ENCODE measurements around the gene ZNF236.

Gene ZNF236

DNA sequence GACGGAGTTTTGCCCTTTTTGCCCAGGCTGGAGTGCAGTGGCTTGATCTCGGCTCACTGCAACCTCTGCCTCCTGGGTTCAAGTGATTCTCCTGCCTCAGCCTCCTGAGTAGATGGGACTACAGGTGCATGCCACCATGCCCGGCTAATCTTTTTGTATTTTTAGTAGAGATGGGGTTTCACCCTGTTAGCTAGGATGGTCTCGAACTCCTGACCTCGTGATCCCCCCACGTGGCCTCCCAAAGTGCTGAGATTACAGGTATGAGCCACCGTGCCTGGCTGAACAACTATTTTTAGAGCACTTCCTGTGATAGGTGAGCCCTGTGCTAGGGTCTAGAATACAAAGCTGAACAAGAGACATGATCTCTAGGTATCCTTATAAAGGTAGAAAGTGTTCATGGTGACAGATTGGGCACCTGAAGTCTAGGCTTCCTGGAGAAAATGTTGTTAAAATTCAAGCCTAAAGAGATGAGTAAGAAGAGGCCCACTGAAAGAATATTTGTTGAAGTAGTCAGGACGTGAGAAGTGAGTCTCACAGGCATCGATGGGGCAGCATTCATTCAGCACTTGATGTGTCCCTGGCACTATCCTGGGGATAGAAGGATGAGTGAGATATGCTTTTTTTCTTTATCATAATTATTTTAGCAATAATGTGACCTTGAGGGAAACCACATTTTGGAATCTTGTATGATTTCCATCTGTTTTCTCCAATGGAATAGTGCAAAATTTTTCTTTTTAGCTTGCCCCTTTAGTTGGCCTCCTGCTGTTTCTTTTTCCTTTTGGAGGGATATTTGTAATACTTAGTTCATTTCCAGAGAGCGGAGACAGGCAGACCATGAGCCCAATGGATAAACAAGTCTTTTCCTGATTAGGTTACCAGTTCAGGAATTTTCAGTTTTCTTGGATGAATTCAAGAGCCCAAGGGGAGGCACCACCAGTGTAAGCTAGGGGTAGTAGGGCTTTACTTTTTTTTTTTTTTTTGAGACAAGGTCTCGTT is 5.1 kb downstream of the ZNF236 start:
- TF ChIP-seq CTCF (IDR thresholded peaks at IDR 0.05; ENCODE audit: control insufficient read depth, extremely low read depth, insufficient read depth), result no peak
- DNase-seq (ENCODE audit: low read depth), result no peak
- no peak overlapping the region for H3K4me3 ChIP-seq (ENCODE audit: low read depth, low read length)

DNA sequence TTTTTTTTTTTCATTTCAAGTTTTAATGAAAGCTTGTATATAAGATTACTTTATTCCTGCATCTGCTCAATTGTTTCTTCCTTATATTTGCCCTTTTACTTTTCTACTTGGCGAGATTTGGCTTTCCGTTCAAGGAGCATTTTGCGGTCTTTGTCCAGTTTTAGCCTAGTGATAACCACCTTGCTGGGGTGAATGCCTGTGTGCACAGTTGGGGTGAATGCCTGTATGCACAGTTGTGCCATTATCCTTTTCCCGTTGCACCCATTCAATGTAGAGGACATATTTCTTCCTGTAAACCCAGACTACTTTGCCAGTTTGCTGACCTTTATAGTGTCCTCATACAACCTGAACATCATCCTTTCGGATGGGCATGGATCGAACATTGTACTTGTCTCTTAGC is 12.0 kb downstream of the ZNF236 start:
- DNase-seq (ENCODE audit: low read depth), result no peak
- no peak overlapping the region for H3K4me3 ChIP-seq (ENCODE audit: low read depth, low read length)
- TF ChIP-seq CTCF (IDR thresholded peaks at IDR 0.05; ENCODE audit: control insufficient read depth, extremely low read depth, insufficient read depth), result no peak

DNA sequence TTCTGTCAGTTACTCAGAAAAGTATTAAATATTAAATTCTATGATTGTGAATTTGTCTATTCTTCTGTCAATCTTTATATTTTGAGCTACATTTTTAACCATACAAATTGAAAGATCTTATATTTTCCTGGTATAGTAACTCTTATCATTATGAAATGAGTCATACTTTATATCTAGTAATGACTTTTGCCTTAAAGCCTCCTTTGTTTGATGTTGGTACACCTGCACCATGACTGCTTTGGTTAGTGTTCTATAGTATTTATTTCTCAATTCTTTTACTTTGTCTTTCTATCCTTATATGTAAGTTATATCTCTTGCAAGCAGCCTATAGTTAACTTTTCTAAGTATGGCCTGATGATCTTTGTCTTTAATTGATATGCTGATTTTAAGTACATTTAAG is 13.0 kb downstream of the ZNF236 start:
- no peak for TF ChIP-seq CTCF (IDR thresholded peaks at IDR 0.05; ENCODE audit: control insufficient read depth, extremely low read depth, insufficient read depth)
- H3K4me3 ChIP-seq (ENCODE audit: low read depth, low read length), result no peak overlapping the region
- DNase-seq (ENCODE audit: low read depth), result no peak

- no peak for DNase-seq (ENCODE audit: low read depth)
- H3K4me3 ChIP-seq (ENCODE audit: low read depth, low read length), result no peak overlapping the region
- no peak for TF ChIP-seq CTCF (IDR thresholded peaks at IDR 0.05; ENCODE audit: control insufficient read depth, extremely low read depth, insufficient read depth)
These were observed 14.7 kb downstream of the ZNF236 start for GRCh38 chr18:76837071-76837470.

GRCh38 chr18:76838182-76838581 is 15.8 kb downstream of the ZNF236 start:
- no peak for DNase-seq (ENCODE audit: low read depth)
- no peak overlapping the region for H3K4me3 ChIP-seq (ENCODE audit: low read depth, low read length)
- no peak for TF ChIP-seq CTCF (IDR thresholded peaks at IDR 0.05; ENCODE audit: control insufficient read depth, extremely low read depth, insufficient read depth)

GRCh38 chr18:76839086-76839794 is 16.9 kb downstream of the ZNF236 start:
- no peak for DNase-seq (ENCODE audit: low read depth)

More at GRCh38 chr18:76839086-76839794, 16.9 kb downstream of the ZNF236 start:
- no peak overlapping the region for H3K4me3 ChIP-seq (ENCODE audit: low read depth, low read length)
- no peak for TF ChIP-seq CTCF (IDR thresholded peaks at IDR 0.05; ENCODE audit: control insufficient read depth, extremely low read depth, insufficient read depth)

Data from LNCaP clone FGC (cell line).